SK-N-SH treated with all-trans-retinoic acid at 6 μM for 48 hours (cell line): Measurements from ENCODE around the gene TMEM86A.
"Not testable (repeated sequence)": the region's sequence is repeated elsewhere in the genome, so short reads cannot be mapped to it uniquely, and the experiment has no call there.

Source experiments
- ATAC-seq: fragments of 200-7000 bp; cut with Tn5 transposase; 3 replicates; pipeline ENCODE4 v1.9.1; 2020; ENCODE audit warnings: mild to moderate bottlenecking, moderate library complexity
- ARNTL ChIP-seq: fragments of 450-650 bp; formaldehyde crosslinking; IDR thresholded peaks from 2 replicates; pipeline ENCODE4 v1.5.0; 2020; ENCODE audit warnings: low read depth, mild to moderate bottlenecking, moderate library complexity, borderline replicate concordance
- BACH2 ChIP-seq: fragments of 250-450 bp; sonication (Bioruptor Pico); IDR thresholded peaks from 2 replicates; pipeline ENCODE4 v1.9.0; 2021; ENCODE audit warnings: mild to moderate bottlenecking, borderline replicate concordance
- CREB5 ChIP-seq: fragments of 250-450 bp; sonication (Bioruptor Pico); IDR thresholded peaks from 2 replicates; pipeline ENCODE4 v1.5.1; 2020; ENCODE audit warnings: low read depth, mild to moderate bottlenecking, moderate library complexity
- CSDC2 ChIP-seq: fragments of 250-450 bp; sonication (Bioruptor Pico); IDR thresholded peaks from 2 replicates; pipeline ENCODE4 v1.5.0; 2020; ENCODE audit warnings: mild to moderate bottlenecking, moderate library complexity
- ESRRG ChIP-seq: fragments of 250-450 bp; sonication (Bioruptor Pico); IDR thresholded peaks from 2 replicates; pipeline ENCODE4 v1.6.1; 2021; ENCODE audit warnings: mild to moderate bottlenecking
- GLIS3 ChIP-seq: fragments of 250-450 bp; sonication (Bioruptor Pico); IDR thresholded peaks from 2 replicates; pipeline ENCODE4 v1.5.0; 2020; ENCODE audit warnings: mild to moderate bottlenecking, moderate library complexity
- ISL1 ChIP-seq: fragments of 250-450 bp; sonication (Bioruptor Pico); IDR thresholded peaks from 2 replicates; pipeline ENCODE4 v2.1.2; 2022; ENCODE audit warnings: mild to moderate bottlenecking, moderate library complexity
- OSR1 ChIP-seq: fragments of 250-450 bp; sonication (Bioruptor Pico); IDR thresholded peaks from 2 replicates; pipeline ENCODE4 v1.8.0; 2022; ENCODE audit warnings: moderate library complexity, mild to moderate bottlenecking, inconsistent platforms
- PATZ1 ChIP-seq: fragments of 250-450 bp; sonication (Bioruptor Pico); IDR thresholded peaks from 2 replicates; pipeline ENCODE4 v1.8.0; 2020; ENCODE audit warnings: mild to moderate bottlenecking, moderate library complexity, borderline replicate concordance
- POU6F1 ChIP-seq: fragments of 250-450 bp; sonication (Bioruptor Pico); IDR thresholded peaks from 2 replicates; pipeline ENCODE4 v1.8.0; 2021; ENCODE audit warnings: low read depth, mild to moderate bottlenecking, moderate library complexity, borderline replicate concordance
- PPARA ChIP-seq: fragments of 250-450 bp; sonication (Bioruptor Pico); IDR thresholded peaks from 2 replicates; pipeline ENCODE4 v1.5.0; 2020; ENCODE audit warnings: mild to moderate bottlenecking, borderline replicate concordance
- RARB ChIP-seq: fragments of 250-450 bp; sonication (Bioruptor Pico); IDR thresholded peaks from 2 replicates; pipeline ENCODE4 v1.8.0; 2021; ENCODE audit warnings: mild to moderate bottlenecking, moderate library complexity
- TCF4 ChIP-seq: fragments of 250-450 bp; sonication (Bioruptor Pico); IDR thresholded peaks from 2 replicates; pipeline ENCODE4 v1.8.0; 2021; ENCODE audit warnings: mild to moderate bottlenecking, moderate library complexity, borderline replicate concordance
- TOX ChIP-seq: fragments of 250-450 bp; sonication (Bioruptor Pico); IDR thresholded peaks from 2 replicates; pipeline ENCODE4 v1.8.0; 2021; ENCODE audit warnings: mild to moderate bottlenecking, moderate library complexity, borderline replicate concordance
- ZC3H10 ChIP-seq: fragments of 250-450 bp; sonication (Bioruptor Pico); IDR thresholded peaks from 2 replicates; pipeline ENCODE4 v1.5.1; 2021; ENCODE audit warnings: mild to moderate bottlenecking, moderate library complexity
- ZFP3 ChIP-seq: fragments of 250-450 bp; sonication (Bioruptor Pico); IDR thresholded peaks from 2 replicates; pipeline ENCODE4 v1.5.0; 2020; ENCODE audit warnings: mild to moderate bottlenecking, moderate library complexity
- ZFP30 ChIP-seq: fragments of 450-650 bp; formaldehyde crosslinking; IDR thresholded peaks from 2 replicates; pipeline ENCODE4 v1.5.0; 2022; ENCODE audit warnings: mild to moderate bottlenecking, moderate library complexity
- ZNF565 ChIP-seq: fragments of 450-650 bp; formaldehyde crosslinking; conservative IDR thresholded peaks from 2 replicates; pipeline ENCODE4 v1.5.0; 2020; ENCODE audit warnings: low read depth, mild to moderate bottlenecking, moderate library complexity
- ZNF8 ChIP-seq: fragments of 450-650 bp; formaldehyde crosslinking; IDR thresholded peaks from 2 replicates; pipeline ENCODE4 v1.5.0; 2020; ENCODE audit warnings: mild to moderate bottlenecking, moderate library complexity
- TF ChIP-seq, protein P1 (sequence below): fragments of 250-450 bp; sonication (Bioruptor Pico); IDR thresholded peaks from 2 replicates; pipeline ENCODE4 v1.5.1; 2021; ENCODE audit warnings: mild to moderate bottlenecking, moderate library complexity

Gene TMEM86A

GRCh38 chr11:18669711-18670110, 28.9 kb upstream of the TMEM86A start:
- TF ChIP-seq OSR1 (CRISPR knock-in tag) (no peak), ISL1 (CRISPR knock-in tag) (no peak), ZC3H10 (CRISPR knock-in tag) (no peak), CREB5 (CRISPR knock-in tag) (no peak), GLIS3 (no peak), BACH2 (CRISPR knock-in tag) (no peak)
- TF ChIP-seq, protein P1, sequence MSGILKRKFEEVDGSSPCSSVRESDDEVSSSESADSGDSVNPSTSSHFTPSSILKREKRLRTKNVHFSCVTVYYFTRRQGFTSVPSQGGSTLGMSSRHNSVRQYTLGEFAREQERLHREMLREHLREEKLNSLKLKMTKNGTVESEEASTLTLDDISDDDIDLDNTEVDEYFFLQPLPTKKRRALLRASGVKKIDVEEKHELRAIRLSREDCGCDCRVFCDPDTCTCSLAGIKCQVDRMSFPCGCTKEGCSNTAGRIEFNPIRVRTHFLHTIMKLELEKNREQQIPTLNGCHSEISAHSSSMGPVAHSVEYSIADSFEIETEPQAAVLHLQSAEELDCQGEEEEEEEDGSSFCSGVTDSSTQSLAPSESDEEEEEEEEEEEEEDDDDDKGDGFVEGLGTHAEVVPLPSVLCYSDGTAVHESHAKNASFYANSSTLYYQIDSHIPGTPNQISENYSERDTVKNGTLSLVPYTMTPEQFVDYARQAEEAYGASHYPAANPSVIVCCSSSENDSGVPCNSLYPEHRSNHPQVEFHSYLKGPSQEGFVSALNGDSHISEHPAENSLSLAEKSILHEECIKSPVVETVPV (CRISPR knock-in tag), result no peak
- ATAC-seq, result no peak

- ATAC-seq, result no peak
- TF ChIP-seq POU6F1 (CRISPR knock-in tag), result no peak
- TF ChIP-seq OSR1 (CRISPR knock-in tag), result no peak
- TF ChIP-seq ZFP3 (CRISPR knock-in tag), result no peak
- TF ChIP-seq ISL1 (CRISPR knock-in tag), result no peak
- TF ChIP-seq TOX (CRISPR knock-in tag), result no peak
- no peak for TF ChIP-seq ZNF565 (CRISPR knock-in tag)
- no peak for TF ChIP-seq PPARA (CRISPR knock-in tag)
- TF ChIP-seq, protein P1 (CRISPR knock-in tag), result no peak
- no peak for TF ChIP-seq ZC3H10 (CRISPR knock-in tag)
Observed at GRCh38 chr11:18671246-18671645, 27.3 kb upstream of the TMEM86A start.

GRCh38 chr11:18672209-18672608, 26.4 kb upstream of the TMEM86A start:
- ATAC-seq, result not testable (repeated sequence)

- ATAC-seq, result no peak
- TF ChIP-seq BACH2 (CRISPR knock-in tag) (no peak), PATZ1 (CRISPR knock-in tag) (no peak), GLIS3 (no peak), POU6F1 (CRISPR knock-in tag) (no peak), ZC3H10 (CRISPR knock-in tag) (no peak), ARNTL (CRISPR knock-in tag) (no peak), OSR1 (CRISPR knock-in tag) (no peak), ZNF8 (CRISPR knock-in tag) (no peak), CREB5 (CRISPR knock-in tag) (no peak), RARB (no peak), TOX (CRISPR knock-in tag) (no peak), ZFP30 (CRISPR knock-in tag) (no peak), TCF4 (CRISPR knock-in tag) (no peak), ISL1 (CRISPR knock-in tag) (no peak), ESRRG (no peak), CSDC2 (CRISPR knock-in tag) (no peak)
- TF ChIP-seq, protein P1 (CRISPR knock-in tag), result no peak
Observed at GRCh38 chr11:18676803-18677202, 21.8 kb upstream of the TMEM86A start.
